Measurements from ENCODE around the gene PPIP5K1.

DNA sequence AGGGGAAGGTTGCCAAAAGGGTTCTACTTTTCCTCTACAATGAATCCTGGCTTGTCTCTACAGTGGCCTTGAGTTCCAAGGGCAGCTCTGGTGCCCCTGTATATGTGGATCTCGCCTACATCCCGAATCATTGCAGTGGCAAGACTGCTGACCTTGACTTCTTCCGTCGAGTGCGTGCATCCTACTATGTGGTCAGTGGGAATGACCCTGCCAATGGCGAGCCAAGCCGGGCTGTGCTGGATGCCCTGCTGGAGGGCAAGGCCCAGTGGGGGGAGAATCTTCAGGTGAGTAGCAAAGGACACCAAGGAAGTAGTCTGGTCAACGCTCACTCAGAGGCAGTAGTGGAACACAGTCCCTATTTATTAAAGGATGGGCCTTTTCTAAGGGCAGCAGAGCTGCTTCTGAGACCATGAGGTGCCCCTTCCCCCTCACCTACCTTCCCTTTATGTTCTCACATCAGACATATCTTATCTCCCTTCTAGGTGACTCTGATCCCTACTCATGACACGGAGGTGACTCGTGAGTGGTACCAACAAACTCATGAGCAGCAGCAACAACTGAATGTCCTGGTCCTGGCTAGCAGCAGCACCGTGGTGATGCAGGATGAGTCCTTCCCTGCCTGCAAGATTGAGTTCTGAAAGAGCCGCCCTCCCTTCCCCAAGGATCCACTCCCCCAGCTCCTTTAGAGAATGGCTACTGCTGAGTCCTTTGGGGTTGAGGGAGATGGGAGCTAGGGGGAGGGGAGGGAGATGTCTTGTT, 60.2 kb downstream of the PPIP5K1 start:
- no peak for TF ChIP-seq POLR2AphosphoS5 (IDR thresholded peaks at IDR 0.05)
- TF ChIP-seq, protein P1, sequence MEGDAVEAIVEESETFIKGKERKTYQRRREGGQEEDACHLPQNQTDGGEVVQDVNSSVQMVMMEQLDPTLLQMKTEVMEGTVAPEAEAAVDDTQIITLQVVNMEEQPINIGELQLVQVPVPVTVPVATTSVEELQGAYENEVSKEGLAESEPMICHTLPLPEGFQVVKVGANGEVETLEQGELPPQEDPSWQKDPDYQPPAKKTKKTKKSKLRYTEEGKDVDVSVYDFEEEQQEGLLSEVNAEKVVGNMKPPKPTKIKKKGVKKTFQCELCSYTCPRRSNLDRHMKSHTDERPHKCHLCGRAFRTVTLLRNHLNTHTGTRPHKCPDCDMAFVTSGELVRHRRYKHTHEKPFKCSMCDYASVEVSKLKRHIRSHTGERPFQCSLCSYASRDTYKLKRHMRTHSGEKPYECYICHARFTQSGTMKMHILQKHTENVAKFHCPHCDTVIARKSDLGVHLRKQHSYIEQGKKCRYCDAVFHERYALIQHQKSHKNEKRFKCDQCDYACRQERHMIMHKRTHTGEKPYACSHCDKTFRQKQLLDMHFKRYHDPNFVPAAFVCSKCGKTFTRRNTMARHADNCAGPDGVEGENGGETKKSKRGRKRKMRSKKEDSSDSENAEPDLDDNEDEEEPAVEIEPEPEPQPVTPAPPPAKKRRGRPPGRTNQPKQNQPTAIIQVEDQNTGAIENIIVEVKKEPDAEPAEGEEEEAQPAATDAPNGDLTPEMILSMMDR (IDR thresholded peaks at IDR 0.05 in 8 of 11, conservative IDR thresholded peaks at IDR 0.05 in 3 of 11): no peak

Data from spleen (tissue), 7 donors.